H1 (cell line): Measurements from ENCODE around the gene NOLC1. TPM values are rescaled to one million over a fixed set of nuclear protein-coding genes. Genes with fewer than 3 reads are reported as not detected.

Source experiments
- polyA plus RNA-seq, 7 experiments: library from polyadenylated mRNA; depleted of rRNA in 3 of 7; stranded (reverse) in 5 of 7; unstranded in 2 of 7; fragments of >200 nt in 5 of 7; fragments of 200-250 nt in 2 of 7; gene quantifications; 1 replicate in 5 of 7; 2 replicates in 1 of 7; 4 replicates in 1 of 7; pipeline versions ENCODE4 v1.2.1 to v1.2.3, GENCODE V29; 2011 to 2013; ENCODE audit warnings: missing spikeins in 2 of 7, mixed read lengths in 2 of 7
- total RNA-seq: library from RNA; stranded (reverse); fragmentation: NEBNext Ultra II Directional; extraction: Animal tissue kit (Norgen Biotek cat#: 25700); gene quantifications from 2 replicates; pipeline ENCODE4 v1.2.1, GENCODE V29; 2021

NOLC1 gene
- total and polyA plus RNA-seq, 2 of the 8 experiments (the other 6 are each of a cell fraction or from before 2014, with no cell fraction given), result 86.3 to 191 TPM

Other genes starting within 250 kb of the NOLC1 start
- gene ARMH3, start 96.2 kb upstream of the NOLC1 start, total RNA-seq, result 16.1 and 18.3 TPM in 2 replicates
- gene ARMH3, start 96.2 kb upstream of the NOLC1 start, polyA plus RNA-seq (2011; rRNA removed), result 10.6 and 11.6 TPM in 2 replicates
- 16.2 and 17.7 TPM in 2 replicates for gene HPS6, start 87.0 kb upstream of the NOLC1 start, total RNA-seq
- 10.2 and 12.3 TPM in 2 replicates for gene HPS6, start 87.0 kb upstream of the NOLC1 start, polyA plus RNA-seq (2011; rRNA removed)
- 88.4 and 88.8 TPM in 2 replicates for gene LDB1, start 32.0 kb upstream of the NOLC1 start, total RNA-seq
- gene LDB1, start 32.0 kb upstream of the NOLC1 start, polyA plus RNA-seq (2011; rRNA removed), result 138 and 170 TPM in 2 replicates
- 86.2 and 88.4 TPM in 2 replicates for gene PPRC1, start 19.3 kb upstream of the NOLC1 start, total RNA-seq
- 46.5 and 65.3 TPM in 2 replicates for gene PPRC1, start 19.3 kb upstream of the NOLC1 start, polyA plus RNA-seq (2011; rRNA removed)
- 0.31 TPM in 1 of 2 replicates, not detected in the other for gene ELOVL3, start 73.9 kb downstream of the NOLC1 start, total RNA-seq
- gene ELOVL3, start 73.9 kb downstream of the NOLC1 start, polyA plus RNA-seq (2011; rRNA removed), result 0.19 and 0.27 TPM in 2 replicates
- 0.41 and 0.54 TPM in 2 replicates for gene PITX3, start 89.1 kb downstream of the NOLC1 start, total RNA-seq
- 0.18 and 0.22 TPM in 2 replicates for gene PITX3, start 89.1 kb downstream of the NOLC1 start, polyA plus RNA-seq (2011; rRNA removed)
- 24.4 and 25.5 TPM in 2 replicates for gene GBF1, start 93.1 kb downstream of the NOLC1 start, total RNA-seq
- 11.0 and 16.3 TPM in 2 replicates for gene GBF1, start 93.1 kb downstream of the NOLC1 start, polyA plus RNA-seq (2011; rRNA removed)
- 18.7 and 20.4 TPM in 2 replicates for gene NFKB2, start 243.3 kb downstream of the NOLC1 start, total RNA-seq
- gene NFKB2, start 243.3 kb downstream of the NOLC1 start, polyA plus RNA-seq (2011; rRNA removed), result 31.4 and 34.5 TPM in 2 replicates